ENCODE data around the gene HSD3B7.

Gene HSD3B7

DNA sequence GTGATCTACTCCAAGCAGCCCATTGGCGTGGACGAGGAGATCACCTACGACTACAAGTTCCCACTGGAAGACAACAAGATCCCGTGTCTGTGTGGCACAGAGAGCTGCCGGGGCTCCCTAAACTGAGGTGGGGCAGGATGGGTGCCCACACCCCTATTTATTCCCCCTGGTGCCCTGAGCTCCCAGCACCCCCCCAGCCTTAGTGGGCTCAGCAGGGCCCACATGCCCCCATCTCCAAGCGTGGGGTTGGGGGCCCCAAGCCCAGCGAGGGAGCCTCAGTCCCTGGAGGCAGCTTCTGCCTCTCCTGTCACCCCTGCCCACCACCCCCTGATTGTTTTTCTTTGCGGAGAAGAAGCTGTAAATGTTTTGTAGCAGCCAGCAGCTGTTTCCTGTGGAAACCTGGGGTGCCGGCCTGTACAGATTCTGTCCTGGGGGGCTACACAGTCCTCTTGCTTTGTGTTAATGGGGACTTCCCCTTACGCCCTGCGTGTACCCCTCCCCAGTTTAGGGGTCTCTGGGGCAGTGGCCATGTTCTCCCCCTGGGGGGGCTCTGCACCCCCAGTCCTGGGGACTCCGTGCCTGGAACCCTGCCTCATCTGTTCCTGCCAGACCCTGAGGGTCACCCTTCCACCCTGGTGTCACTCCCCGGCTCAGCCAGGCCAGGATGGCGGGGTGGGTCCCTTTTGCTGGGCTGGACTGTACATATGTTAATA, 953 bp upstream of the HSD3B7 start:
- no peak for DNase-seq

DNA sequence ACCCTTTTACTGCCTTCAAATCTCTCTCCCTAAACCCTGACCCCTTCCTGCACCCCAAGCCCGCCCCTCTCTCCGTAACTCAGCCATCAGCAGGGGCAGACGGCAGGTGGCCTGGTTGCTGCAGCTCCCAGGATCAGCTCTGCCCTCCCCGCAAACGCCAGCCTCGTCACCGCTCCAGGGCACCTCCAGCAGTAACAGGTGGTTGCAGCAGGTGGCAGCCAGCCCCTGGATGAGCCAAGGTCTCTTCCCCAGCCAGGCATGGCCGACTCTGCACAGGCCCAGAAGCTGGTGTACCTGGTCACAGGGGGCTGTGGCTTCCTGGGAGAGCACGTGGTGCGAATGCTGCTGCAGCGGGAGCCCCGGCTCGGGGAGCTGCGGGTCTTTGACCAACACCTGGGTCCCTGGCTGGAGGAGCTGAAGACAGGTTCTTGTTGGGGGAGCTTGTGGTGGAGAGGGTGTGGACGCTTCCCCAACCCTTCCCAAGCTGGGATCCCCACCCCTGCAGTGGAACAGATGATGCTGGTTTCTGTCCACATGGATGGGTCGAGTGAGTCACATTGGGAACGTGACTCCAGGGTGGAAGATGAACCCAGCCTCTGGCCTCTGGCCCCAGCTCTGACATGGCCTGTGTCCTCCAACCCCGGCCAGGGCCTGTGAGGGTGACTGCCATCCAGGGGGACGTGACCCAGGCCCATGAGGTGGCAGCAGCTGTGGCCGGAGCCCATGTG, 558 bp downstream of the HSD3B7 start:
- peak; percentile 17 to 27 for DNase-seq

DNA sequence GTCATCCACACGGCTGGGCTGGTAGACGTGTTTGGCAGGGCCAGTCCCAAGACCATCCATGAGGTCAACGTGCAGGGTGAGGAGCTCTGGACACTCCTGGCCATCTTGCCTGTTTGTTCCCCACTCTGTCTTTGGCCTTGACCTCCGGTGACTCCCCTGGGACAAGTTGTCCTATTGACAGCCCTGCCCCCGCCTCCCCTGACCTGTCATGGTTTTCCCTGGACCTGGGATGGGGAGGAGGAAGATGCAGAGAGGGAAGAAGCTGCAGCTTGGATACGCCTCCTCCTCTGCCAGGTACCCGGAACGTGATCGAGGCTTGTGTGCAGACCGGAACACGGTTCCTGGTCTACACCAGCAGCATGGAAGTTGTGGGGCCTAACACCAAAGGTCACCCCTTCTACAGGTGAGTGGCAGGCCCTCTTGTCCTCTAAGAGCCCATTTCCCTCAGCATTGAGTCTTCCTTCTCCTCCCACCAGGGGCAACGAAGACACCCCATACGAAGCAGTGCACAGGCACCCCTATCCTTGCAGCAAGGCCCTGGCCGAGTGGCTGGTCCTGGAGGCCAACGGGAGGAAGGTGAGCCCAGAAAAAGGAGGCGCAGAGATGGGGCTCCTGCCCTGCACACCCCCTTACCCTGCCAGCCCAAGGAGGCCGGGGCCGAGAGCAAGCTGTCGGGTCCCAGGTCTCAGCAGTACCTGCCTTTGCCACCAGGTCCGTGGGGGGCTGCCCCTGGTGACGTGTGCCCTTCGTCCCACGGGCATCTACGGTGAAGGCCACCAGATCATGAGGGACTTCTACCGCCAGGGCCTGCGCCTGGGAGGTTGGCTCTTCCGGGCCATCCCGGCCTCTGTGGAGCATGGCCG, 1.4 kb downstream of the HSD3B7 start:
- no peak for DNase-seq

- no peak for DNase-seq
These were observed 2.7 kb downstream of the HSD3B7 start for GRCh38 chr16:30987581-30988190.

- no peak for DNase-seq
These were observed 4.6 kb downstream of the HSD3B7 start for GRCh38 chr16:30989469-30990047.

- DNase-seq = no peak
These were observed 5.1 kb downstream of the HSD3B7 start for GRCh38 chr16:30990105-30990504.

GRCh38 chr16:30991052-30991451, 6.0 kb downstream of the HSD3B7 start:
- no peak for DNase-seq

GRCh38 chr16:30992276-30992780, 7.3 kb downstream of the HSD3B7 start:
- no peak for DNase-seq

GRCh38 chr16:30992931-30993816, 8.2 kb downstream of the HSD3B7 start:
- DNase-seq = no peak

DNA sequence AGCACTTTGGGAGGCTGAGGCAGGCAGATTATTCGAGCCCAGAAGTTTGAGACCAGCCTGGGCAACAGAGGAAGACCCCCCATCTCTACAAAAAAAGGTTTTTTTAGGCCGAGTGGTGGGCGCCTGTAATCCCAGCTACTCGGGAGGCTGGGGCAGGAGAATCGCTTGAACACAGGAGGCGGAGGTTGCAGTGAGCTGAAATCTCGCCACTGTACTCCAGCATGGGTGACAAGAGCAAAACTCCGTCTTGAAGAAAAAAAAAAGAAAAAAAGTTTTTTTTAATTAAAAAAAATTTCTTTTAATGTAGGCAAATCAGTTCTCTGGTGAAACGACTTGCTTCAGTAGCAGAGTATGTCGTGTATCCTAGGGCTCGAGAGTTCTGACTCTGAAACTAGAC, 10.9 kb downstream of the HSD3B7 start:
- DNase-seq = no peak

GRCh38 chr16:30996324-30996984, 11.4 kb downstream of the HSD3B7 start:
- no peak for DNase-seq

DNA sequence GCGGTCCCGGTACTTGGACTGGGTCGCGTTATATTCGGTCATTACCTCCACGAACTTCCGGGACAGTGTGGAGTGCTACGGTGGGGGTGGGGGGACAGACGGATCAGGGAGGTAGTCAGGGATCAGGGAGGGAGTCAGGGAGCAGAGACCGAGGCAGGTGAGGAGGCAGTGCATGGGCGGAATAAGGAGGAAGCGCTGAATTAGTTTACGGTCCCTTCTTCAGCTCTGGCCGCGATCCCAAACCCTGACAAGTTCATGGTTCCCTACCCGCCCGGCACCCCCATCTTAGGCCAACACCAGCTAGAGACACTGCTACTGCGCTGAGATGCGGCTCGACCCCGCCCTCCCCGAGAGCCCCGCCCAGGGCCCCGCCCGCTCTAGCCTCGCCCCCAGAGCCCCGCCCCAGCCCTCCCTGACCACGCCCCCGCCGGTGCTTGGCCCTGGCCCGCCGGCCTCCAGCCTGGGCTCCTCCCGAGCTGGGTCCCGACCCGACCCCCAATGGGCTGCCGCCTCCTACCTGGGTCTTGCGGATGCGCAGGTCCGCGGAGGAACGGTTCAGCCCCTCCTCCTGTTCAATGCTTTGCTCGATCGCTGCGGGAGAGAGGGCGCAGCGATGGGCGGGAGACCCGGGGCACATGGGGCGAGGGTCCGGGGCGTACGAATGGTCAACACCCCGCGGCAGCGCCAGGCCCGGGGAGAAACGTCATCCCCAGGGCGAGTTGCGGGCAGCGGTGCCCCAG, 12.1 kb downstream of the HSD3B7 start:
- DNase-seq = no peak

- no peak for DNase-seq
These were observed 13.0 kb downstream of the HSD3B7 start for GRCh38 chr16:30997725-30998711.

- no peak for DNase-seq
These were observed 14.1 kb downstream of the HSD3B7 start for GRCh38 chr16:30998852-30999761.

GRCh38 chr16:31000671-31001382, 15.8 kb downstream of the HSD3B7 start:
- DNase-seq = no peak

- DNase-seq = no peak
These were observed 16.7 kb downstream of the HSD3B7 start for GRCh38 chr16:31001507-31002249.
